ENCODE data around the gene KCNRG. TPM values are rescaled to one million over a fixed set of nuclear protein-coding genes. Genes with fewer than 3 reads are reported as not detected.

Gene KCNRG
- total RNA-seq, 4 donors from 2014 or later = 0.78 to 5.1 TPM; not detected in 2

- no peak for TF ChIP-seq POLR2A (IDR thresholded peaks at IDR 0.05)
- TF ChIP-seq CTCF (IDR thresholded peaks at IDR 0.05) = no peak
- intact Hi-C loops (cut with DNase I; ENCODE audit: low total_unique reads) = no loop called here
- no peak for DNase-seq (ENCODE audit: low spot score in 2 of 2)
- no peak overlapping the region for H3K4me3 ChIP-seq (ENCODE audit: low read depth, poor library complexity, severe bottlenecking)
These were observed 18.5 kb downstream of the KCNRG start for GRCh38 chr13:50033725-50034124.

- intact Hi-C loops (cut with DNase I; ENCODE audit: low total_unique reads) = no loop called here
- TF ChIP-seq CTCF (IDR thresholded peaks at IDR 0.05) (no peak), POLR2A (IDR thresholded peaks at IDR 0.05) (no peak)
- DNase-seq (ENCODE audit: low spot score in 2 of 2) = no peak
- H3K4me3 ChIP-seq (ENCODE audit: low read depth, poor library complexity, severe bottlenecking) = no peak overlapping the region
These were observed 22.5 kb downstream of the KCNRG start for GRCh38 chr13:50037788-50038187.

GRCh38 chr13:50038266-50038665 lies 23.0 kb downstream of the KCNRG start:
- no peak for TF ChIP-seq POLR2A (IDR thresholded peaks at IDR 0.05)
- no peak for TF ChIP-seq CTCF (IDR thresholded peaks at IDR 0.05)
- intact Hi-C loops (cut with DNase I; ENCODE audit: low total_unique reads) = no loop called here
- DNase-seq (ENCODE audit: low spot score in 2 of 2) = no peak
- no peak overlapping the region for H3K4me3 ChIP-seq (ENCODE audit: low read depth, poor library complexity, severe bottlenecking)
- WGBS, 2 donors = 95 to 99% methylated on average over 6 of the region's 6 CpGs

GRCh38 chr13:50052478-50052877 lies 37.2 kb downstream of the KCNRG start:
- H3K4me3 ChIP-seq (ENCODE audit: low read depth, poor library complexity, severe bottlenecking) = no peak overlapping the region
- 78 to 85% methylated on average over 4 of the region's 4 CpGs for WGBS, 2 donors
- TF ChIP-seq CTCF (IDR thresholded peaks at IDR 0.05) (no peak), POLR2A (IDR thresholded peaks at IDR 0.05) (no peak)
- intact Hi-C loops (cut with DNase I; ENCODE audit: low total_unique reads) = loop anchor here (5.0 kb wide), 2 partner anchors 40 to 340 kb away; no protein-coding TSS in a partner anchor
- no peak for DNase-seq (ENCODE audit: low spot score in 2 of 2)

- 82 to 91% methylated on average over 1 of the region's 1 CpG for WGBS, 2 donors
- no peak overlapping the region for H3K4me3 ChIP-seq (ENCODE audit: low read depth, poor library complexity, severe bottlenecking)
- TF ChIP-seq POLR2A (IDR thresholded peaks at IDR 0.05) (no peak), CTCF (IDR thresholded peaks at IDR 0.05) (no peak)
- intact Hi-C loops (cut with DNase I; ENCODE audit: low total_unique reads) = loop anchor here (5.0 kb wide), 2 partner anchors 42 to 338 kb away; no protein-coding TSS in a partner anchor
- DNase-seq (ENCODE audit: low spot score in 2 of 2) = no peak
These were observed 38.6 kb downstream of the KCNRG start for GRCh38 chr13:50053844-50054243.

- no peak for DNase-seq (ENCODE audit: low spot score in 2 of 2)
- 85 to 96% methylated on average over 1 of the region's 1 CpG for WGBS, 2 donors
- intact Hi-C loops (cut with DNase I; ENCODE audit: low total_unique reads) = no loop called here
- TF ChIP-seq CTCF (IDR thresholded peaks at IDR 0.05) (no peak), POLR2A (IDR thresholded peaks at IDR 0.05) (no peak)
- H3K4me3 ChIP-seq (ENCODE audit: low read depth, poor library complexity, severe bottlenecking) = no peak overlapping the region
These were observed 40.2 kb downstream of the KCNRG start for GRCh38 chr13:50055454-50055853.

All from lower leg skin (tissue), 4 donors.